HEK293 (cell line): Measurements from ENCODE around the gene CEACAM4.

Experiments used
- CTCF ChIA-PET: fragments of 350-600 bp; formaldehyde crosslinking; extraction: SDS; loops from one replicate; lab custom pipeline; 2021; ENCODE audit warnings: antibody characterized with exemption; lab: Yijun Ruan, JAX
- POLR2A ChIA-PET: fragments of 300-600 bp; formaldehyde crosslinking; extraction: SDS; loops from one replicate; lab custom pipeline; 2020; ENCODE audit warnings: antibody characterized with exemption, inconsistent platforms; lab: Yijun Ruan, JAX
- H3K27ac ChIP-seq: fragments of 200-500 bp; sonication (Bioruptor generic); 2 replicates; pipeline ENCODE4 v1.5.1; 2014; ENCODE audit warnings: low read depth, low read length, control low read depth, inconsistent platforms; ENCODE audit errors: extremely low read depth
- H3K36me3 ChIP-seq, 2 experiments: fragments of 200-500 bp in 1 of 2; sonication (Bioruptor generic) in 1 of 2; 1 replicate in 1 of 2; 2 replicates in 1 of 2; pipeline ENCODE4 v1.5.1; 2014 to 2017; ENCODE audit warnings: inconsistent platforms in 2 of 2, low read length in 2 of 2; ENCODE audit not compliant: control insufficient read depth in 2 of 2, insufficient read depth in 1 of 2
- H3K4me1 ChIP-seq: fragments of 200-500 bp; sonication (Bioruptor generic); 2 replicates; pipeline ENCODE4 v1.5.1; 2014; ENCODE audit warnings: mild to moderate bottlenecking, low read length, inconsistent platforms; ENCODE audit not compliant: control insufficient read depth, insufficient read depth
- H3K4me3 ChIP-seq: 2 replicates; pipeline ENCODE4 v1.5.1; 2011; ENCODE audit warnings: low read depth, mild to moderate bottlenecking, control low read depth, low read length, moderate library complexity
- H3K9me3 ChIP-seq: fragments of 200-500 bp; sonication (Bioruptor generic); 2 replicates; pipeline ENCODE4 v1.5.1; 2014; ENCODE audit warnings: low read depth, low read length, inconsistent platforms; ENCODE audit not compliant: control insufficient read depth, insufficient read depth
- EGR2 ChIP-seq: fragments of 450-650 bp; formaldehyde crosslinking; IDR thresholded peaks from 2 replicates; pipeline ENCODE4 v1.5.1; 2016; ENCODE audit warnings: low read depth, missing biosample characterization, missing genetic modification characterization
- KLF1 ChIP-seq: fragments of 450-650 bp; formaldehyde crosslinking; IDR thresholded peaks from 2 replicates; pipeline ENCODE4 v1.5.1; 2016; ENCODE audit warnings: missing biosample characterization, missing genetic modification characterization
- KLF16 ChIP-seq: fragments of 450-650 bp; formaldehyde crosslinking; IDR thresholded peaks from 2 replicates; pipeline ENCODE4 v1.5.1; 2017; ENCODE audit warnings: missing biosample characterization, missing genetic modification characterization
- SCRT2 ChIP-seq: fragments of 450-650 bp; formaldehyde crosslinking; IDR thresholded peaks from 2 replicates; pipeline ENCODE4 v1.5.1; 2016; ENCODE audit warnings: missing biosample characterization, missing genetic modification characterization
- TCF7L2 ChIP-seq: IDR thresholded peaks from 2 replicates; pipeline ENCODE4 v1.6.1; 2011; ENCODE audit warnings: low read depth, mild to moderate bottlenecking, inconsistent platforms, low read length, moderate library complexity, borderline replicate concordance
- ZFHX2 ChIP-seq: fragments of 450-650 bp; formaldehyde crosslinking; conservative IDR thresholded peaks from 2 replicates; pipeline ENCODE4 v1.5.1; 2016; ENCODE audit warnings: missing biosample characterization, missing genetic modification characterization
- ZNF10 ChIP-seq: fragments of 450-650 bp; formaldehyde crosslinking; IDR thresholded peaks from 2 replicates; pipeline ENCODE4 v1.5.1; 2017; ENCODE audit warnings: missing biosample characterization, missing genetic modification characterization
- ZNF155 ChIP-seq: fragments of 450-650 bp; formaldehyde crosslinking; IDR thresholded peaks from 2 replicates; pipeline ENCODE4 v1.5.1; 2016; ENCODE audit warnings: missing biosample characterization, missing genetic modification characterization
- ZNF211 ChIP-seq: fragments of 450-650 bp; formaldehyde crosslinking; IDR thresholded peaks from 2 replicates; pipeline ENCODE4 v1.5.1; 2016; ENCODE audit warnings: low read depth, missing biosample characterization, missing genetic modification characterization
- ZNF274 ChIP-seq, 2 experiments: fragments of 200-500 bp in 1 of 2; fragments of 450-650 bp in 1 of 2; sonication (Bioruptor generic) in 1 of 2; formaldehyde crosslinking in 1 of 2; IDR thresholded peaks; 2 replicates each; pipeline versions ENCODE4 v1.5.1 to v1.6.1; 2014 to 2016; ENCODE audit warnings: borderline replicate concordance in 1 of 2, inconsistent platforms in 1 of 2, low read length in 1 of 2, missing biosample characterization in 1 of 2, missing genetic modification characterization in 1 of 2
- ZNF292 ChIP-seq: fragments of 450-650 bp; formaldehyde crosslinking; IDR thresholded peaks from 2 replicates; pipeline ENCODE4 v1.5.1; 2016; ENCODE audit warnings: low read depth, missing biosample characterization, missing genetic modification characterization, borderline replicate concordance
- ZNF324 ChIP-seq: fragments of 450-650 bp; formaldehyde crosslinking; IDR thresholded peaks from 2 replicates; pipeline ENCODE4 v1.5.1; 2016; ENCODE audit warnings: missing biosample characterization, missing genetic modification characterization
- ZNF37A ChIP-seq: fragments of 450-650 bp; IDR thresholded peaks from 2 replicates; pipeline ENCODE4 v1.5.1; 2018; ENCODE audit warnings: missing biosample characterization, missing genetic modification characterization
- ZNF416 ChIP-seq: fragments of 450-650 bp; formaldehyde crosslinking; IDR thresholded peaks from 2 replicates; pipeline ENCODE4 v1.5.1; 2016; ENCODE audit warnings: missing biosample characterization, missing genetic modification characterization
- ZNF426 ChIP-seq: fragments of 450-650 bp; formaldehyde crosslinking; IDR thresholded peaks from 2 replicates; pipeline ENCODE4 v1.5.1; 2017; ENCODE audit warnings: missing biosample characterization, missing genetic modification characterization, mild to moderate bottlenecking, inconsistent platforms, moderate library complexity
- ZNF501 ChIP-seq: fragments of 450-650 bp; formaldehyde crosslinking; IDR thresholded peaks from 2 replicates; pipeline ENCODE4 v1.5.1; 2016; ENCODE audit warnings: missing biosample characterization, missing genetic modification characterization
- ZNF571 ChIP-seq: fragments of 450-650 bp; formaldehyde crosslinking; IDR thresholded peaks from 2 replicates; pipeline ENCODE4 v1.5.0; 2017; ENCODE audit warnings: missing biosample characterization, missing genetic modification characterization
- ZNF596 ChIP-seq: fragments of 450-650 bp; IDR thresholded peaks from 2 replicates; pipeline ENCODE4 v1.5.0; 2018; ENCODE audit warnings: missing biosample characterization, mild to moderate bottlenecking, missing genetic modification characterization, moderate library complexity
- ZNF658 ChIP-seq: fragments of 450-650 bp; formaldehyde crosslinking; IDR thresholded peaks from 2 replicates; pipeline ENCODE4; 2016; ENCODE audit warnings: missing biosample characterization, missing genetic modification characterization
- ZNF707 ChIP-seq: fragments of 450-650 bp; formaldehyde crosslinking; IDR thresholded peaks from 2 replicates; pipeline ENCODE4 v1.5.1; 2016; ENCODE audit warnings: missing biosample characterization, missing genetic modification characterization
- ZNF768 ChIP-seq: fragments of 450-650 bp; formaldehyde crosslinking; IDR thresholded peaks from 2 replicates; pipeline ENCODE4 v1.5.1; 2018; ENCODE audit warnings: missing biosample characterization, mild to moderate bottlenecking, missing genetic modification characterization
- ZNF785 ChIP-seq: fragments of 450-650 bp; formaldehyde crosslinking; IDR thresholded peaks from 2 replicates; pipeline ENCODE4 v1.5.1; 2016; ENCODE audit warnings: missing biosample characterization, missing genetic modification characterization
- ZSCAN23 ChIP-seq: fragments of 450-650 bp; formaldehyde crosslinking; IDR thresholded peaks from 2 replicates; pipeline ENCODE4 v1.5.1; 2016; ENCODE audit warnings: missing biosample characterization, missing genetic modification characterization
- TF ChIP-seq, protein P1 (sequence below): fragments of 450-650 bp; formaldehyde crosslinking; IDR thresholded peaks from 2 replicates; pipeline ENCODE4 v1.5.1; 2016; ENCODE audit warnings: missing biosample characterization, missing genetic modification characterization
- TF ChIP-seq, protein P2 (sequence below): fragments of 450-650 bp; IDR thresholded peaks from 2 replicates; pipeline ENCODE4 v1.5.1; 2018; ENCODE audit warnings: missing biosample characterization, mild to moderate bottlenecking, missing genetic modification characterization
- TF ChIP-seq, protein P3 (sequence below): fragments of 450-650 bp; formaldehyde crosslinking; IDR thresholded peaks from 2 replicates; pipeline ENCODE4 v1.5.1; 2016; ENCODE audit warnings: missing biosample characterization, missing genetic modification characterization, low read depth
- TF ChIP-seq, protein P4 (sequence below): fragments of 450-650 bp; formaldehyde crosslinking; IDR thresholded peaks from 2 replicates; pipeline ENCODE4 v1.5.1; 2017; ENCODE audit warnings: missing biosample characterization, missing genetic modification characterization

CEACAM4 gene

DNA sequence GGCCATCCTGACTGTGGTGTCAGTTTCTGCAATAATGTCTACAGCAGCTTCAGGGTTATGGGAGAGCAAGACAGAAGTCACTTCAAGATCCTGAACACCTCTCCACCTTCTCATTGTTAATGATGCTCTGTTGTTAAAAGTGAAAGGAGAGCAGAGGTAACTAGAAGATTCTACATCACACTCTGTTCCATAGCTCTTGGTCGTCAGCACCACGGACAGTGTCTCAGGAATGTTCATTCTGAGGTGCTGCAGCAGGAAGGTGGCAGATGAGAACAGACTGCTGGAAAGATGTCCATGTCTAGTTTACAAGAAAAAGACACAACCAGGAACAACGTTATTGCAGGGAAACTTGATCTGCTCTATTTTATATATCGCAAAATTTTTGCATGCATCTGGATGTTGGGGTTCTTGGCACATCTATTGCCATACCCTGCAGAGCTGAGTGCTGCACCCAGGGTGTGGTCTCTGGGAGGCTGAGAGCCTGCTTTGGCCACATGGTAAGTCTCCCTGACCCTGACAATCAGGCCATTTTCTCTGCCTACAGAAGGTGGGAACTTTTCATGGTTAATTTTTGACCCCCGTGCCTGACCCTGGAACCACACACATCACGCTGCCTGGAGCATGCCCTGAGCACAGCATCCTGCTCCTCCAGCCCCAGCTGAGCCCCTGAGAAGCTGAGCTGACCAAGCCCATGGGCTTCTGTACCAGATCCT, 38.2 kb downstream of the CEACAM4 start:
- Histone ChIP-seq H3K4me1 (no peaks in the 10 kb centered on the region), H3K4me3 (no peak overlapping the region)
- TF ChIP-seq ZFHX2 (no peak), KLF1 (tag by site-specific recombination) (0 out of 2 replicates have a peak, but pooled peaks have one; percentile 13)
- TF ChIP-seq, protein P1, sequence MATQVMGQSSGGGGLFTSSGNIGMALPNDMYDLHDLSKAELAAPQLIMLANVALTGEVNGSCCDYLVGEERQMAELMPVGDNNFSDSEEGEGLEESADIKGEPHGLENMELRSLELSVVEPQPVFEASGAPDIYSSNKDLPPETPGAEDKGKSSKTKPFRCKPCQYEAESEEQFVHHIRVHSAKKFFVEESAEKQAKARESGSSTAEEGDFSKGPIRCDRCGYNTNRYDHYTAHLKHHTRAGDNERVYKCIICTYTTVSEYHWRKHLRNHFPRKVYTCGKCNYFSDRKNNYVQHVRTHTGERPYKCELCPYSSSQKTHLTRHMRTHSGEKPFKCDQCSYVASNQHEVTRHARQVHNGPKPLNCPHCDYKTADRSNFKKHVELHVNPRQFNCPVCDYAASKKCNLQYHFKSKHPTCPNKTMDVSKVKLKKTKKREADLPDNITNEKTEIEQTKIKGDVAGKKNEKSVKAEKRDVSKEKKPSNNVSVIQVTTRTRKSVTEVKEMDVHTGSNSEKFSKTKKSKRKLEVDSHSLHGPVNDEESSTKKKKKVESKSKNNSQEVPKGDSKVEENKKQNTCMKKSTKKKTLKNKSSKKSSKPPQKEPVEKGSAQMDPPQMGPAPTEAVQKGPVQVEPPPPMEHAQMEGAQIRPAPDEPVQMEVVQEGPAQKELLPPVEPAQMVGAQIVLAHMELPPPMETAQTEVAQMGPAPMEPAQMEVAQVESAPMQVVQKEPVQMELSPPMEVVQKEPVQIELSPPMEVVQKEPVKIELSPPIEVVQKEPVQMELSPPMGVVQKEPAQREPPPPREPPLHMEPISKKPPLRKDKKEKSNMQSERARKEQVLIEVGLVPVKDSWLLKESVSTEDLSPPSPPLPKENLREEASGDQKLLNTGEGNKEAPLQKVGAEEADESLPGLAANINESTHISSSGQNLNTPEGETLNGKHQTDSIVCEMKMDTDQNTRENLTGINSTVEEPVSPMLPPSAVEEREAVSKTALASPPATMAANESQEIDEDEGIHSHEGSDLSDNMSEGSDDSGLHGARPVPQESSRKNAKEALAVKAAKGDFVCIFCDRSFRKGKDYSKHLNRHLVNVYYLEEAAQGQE (tag by site-specific recombination), result peak; percentile 97
- TF ChIP-seq, all 188 proteins: peak for 2
- peaks cover 2% of the 10 kb centered on the region; the same call in 1 of the 2 replicates for H3K9me3 ChIP-seq
- no peaks in the 10 kb centered on the region for H3K36me3 ChIP-seq
- ChIA-PET CTCF (interaction anchor here (0.6 to 1.7 kb wide), 10 partner anchors 8 to 659 kb away, joined by 3 to 9 read pairs (median 4); partner anchors contain the start of gene CEACAM21), POLR2A (no interaction called here)
- no peak overlapping the region for H3K27ac ChIP-seq

DNA sequence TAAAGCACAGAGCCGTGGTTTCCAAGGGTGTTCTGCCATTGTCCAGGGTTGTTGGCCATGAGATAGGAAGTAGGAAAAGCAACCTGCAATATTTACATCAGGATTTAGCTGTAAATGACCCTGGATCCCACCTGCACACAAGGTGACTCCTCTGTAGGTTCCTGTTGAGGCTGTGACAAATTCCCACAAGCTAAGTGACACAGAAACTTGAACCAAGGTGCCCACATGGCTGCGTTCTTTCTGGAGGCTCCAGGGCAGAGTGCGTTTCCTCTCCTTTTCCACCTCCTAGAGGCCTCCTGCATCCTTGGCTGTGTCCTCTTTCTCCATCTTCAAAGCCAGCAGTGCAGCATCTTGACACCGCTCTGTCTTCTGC, 39.0 kb downstream of the CEACAM4 start:
- POLR2A ChIA-PET, result no interaction called here

DNA sequence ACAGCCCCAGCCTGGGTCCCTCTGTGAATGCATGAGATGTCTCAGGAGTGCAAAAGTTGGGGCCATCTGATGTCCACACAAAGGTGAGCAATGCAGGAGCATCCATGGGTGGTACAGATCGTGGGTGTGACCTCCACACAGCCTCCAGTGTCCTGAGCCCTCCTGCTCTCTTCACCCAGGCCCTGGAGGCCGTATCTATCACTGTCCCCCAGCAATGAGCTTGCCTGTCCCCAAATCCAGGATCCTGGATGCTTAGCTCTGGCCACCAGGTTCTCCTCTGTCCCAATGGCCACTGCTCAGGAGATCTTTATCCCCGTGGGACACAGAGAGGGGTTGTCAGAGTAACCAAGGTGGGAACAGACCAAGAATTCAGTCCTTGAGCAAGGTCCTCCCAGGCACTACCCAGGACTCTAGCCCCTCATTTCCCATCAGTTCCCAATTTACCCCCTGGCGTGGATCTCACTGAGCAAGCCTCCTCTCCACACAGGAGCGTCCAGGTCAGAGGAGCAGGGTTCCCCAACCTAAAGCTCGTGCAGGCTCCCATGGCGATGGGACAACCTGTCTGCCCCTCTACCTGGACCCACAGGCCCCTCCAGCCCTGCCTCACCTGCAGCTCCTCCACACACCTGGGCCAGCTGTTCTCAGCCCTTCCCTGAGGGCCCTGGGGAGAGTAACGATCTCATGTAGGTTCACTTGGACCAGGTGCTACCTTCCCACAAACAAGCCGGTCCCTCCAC, 39.6 kb downstream of the CEACAM4 start:
- ChIA-PET POLR2A (no interaction called here), CTCF (interaction anchor here (1.0 to 1.7 kb wide), 5 partner anchors 10 to 60 kb away, joined by 4 to 9 read pairs (median 7); no protein-coding TSS in a partner anchor)
- TF ChIP-seq ZNF707 (tag by site-specific recombination) (no peak), ZNF37A (tag by site-specific recombination) (no peak), ZNF785 (no peak), ZNF501 (tag by site-specific recombination) (no peak), ZNF292 (tag by site-specific recombination) (no peak), ZNF571 (no peak), SCRT2 (no peak), ZSCAN23 (tag by site-specific recombination) (no peak), EGR2 (tag by site-specific recombination) (no peak)
- TF ChIP-seq, protein P2, sequence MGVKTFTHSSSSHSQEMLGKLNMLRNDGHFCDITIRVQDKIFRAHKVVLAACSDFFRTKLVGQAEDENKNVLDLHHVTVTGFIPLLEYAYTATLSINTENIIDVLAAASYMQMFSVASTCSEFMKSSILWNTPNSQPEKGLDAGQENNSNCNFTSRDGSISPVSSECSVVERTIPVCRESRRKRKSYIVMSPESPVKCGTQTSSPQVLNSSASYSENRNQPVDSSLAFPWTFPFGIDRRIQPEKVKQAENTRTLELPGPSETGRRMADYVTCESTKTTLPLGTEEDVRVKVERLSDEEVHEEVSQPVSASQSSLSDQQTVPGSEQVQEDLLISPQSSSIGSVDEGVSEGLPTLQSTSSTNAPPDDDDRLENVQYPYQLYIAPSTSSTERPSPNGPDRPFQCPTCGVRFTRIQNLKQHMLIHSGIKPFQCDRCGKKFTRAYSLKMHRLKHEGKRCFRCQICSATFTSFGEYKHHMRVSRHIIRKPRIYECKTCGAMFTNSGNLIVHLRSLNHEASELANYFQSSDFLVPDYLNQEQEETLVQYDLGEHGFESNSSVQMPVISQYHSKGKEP (tag by site-specific recombination), result no peak
- TF ChIP-seq, protein P3, sequence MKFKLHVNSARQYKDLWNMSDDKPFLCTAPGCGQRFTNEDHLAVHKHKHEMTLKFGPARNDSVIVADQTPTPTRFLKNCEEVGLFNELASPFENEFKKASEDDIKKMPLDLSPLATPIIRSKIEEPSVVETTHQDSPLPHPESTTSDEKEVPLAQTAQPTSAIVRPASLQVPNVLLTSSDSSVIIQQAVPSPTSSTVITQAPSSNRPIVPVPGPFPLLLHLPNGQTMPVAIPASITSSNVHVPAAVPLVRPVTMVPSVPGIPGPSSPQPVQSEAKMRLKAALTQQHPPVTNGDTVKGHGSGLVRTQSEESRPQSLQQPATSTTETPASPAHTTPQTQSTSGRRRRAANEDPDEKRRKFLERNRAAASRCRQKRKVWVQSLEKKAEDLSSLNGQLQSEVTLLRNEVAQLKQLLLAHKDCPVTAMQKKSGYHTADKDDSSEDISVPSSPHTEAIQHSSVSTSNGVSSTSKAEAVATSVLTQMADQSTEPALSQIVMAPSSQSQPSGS (tag by site-specific recombination), result no peak

More for the DNA sequence above, 39.0 kb downstream of the CEACAM4 start:
- Histone ChIP-seq H3K4me1 (no peaks in the 10 kb centered on the region), H3K27ac (no peak overlapping the region), H3K36me3 (no peaks in the 10 kb centered on the region), H3K9me3 (no peaks in the 10 kb centered on the region), H3K4me3 (no peak overlapping the region)
- no peak for TF ChIP-seq KLF16 (tag by site-specific recombination)
- TF ChIP-seq ZNF155 (tag by site-specific recombination), result no peak
- no peak for TF ChIP-seq ZNF658 (tag by site-specific recombination)
- TF ChIP-seq ZNF324 (tag by site-specific recombination), result no peak
- no peak for TF ChIP-seq ZNF274 (IDR thresholded peaks at IDR 0.05; ENCODE audit: low read length)
- no peak for TF ChIP-seq ZNF274 (tag by site-specific recombination; IDR thresholded peaks at IDR 0.05; ENCODE audit: borderline replicate concordance)
- TF ChIP-seq ZNF416, result no peak
- no peak for TF ChIP-seq TCF7L2
- no peak for TF ChIP-seq ZNF707 (tag by site-specific recombination)
- TF ChIP-seq ZNF426 (tag by site-specific recombination), result no peak
- TF ChIP-seq ZNF596 (tag by site-specific recombination), result no peak
- no peak for TF ChIP-seq ZNF10 (tag by site-specific recombination)
- TF ChIP-seq ZNF768, result no peak
- TF ChIP-seq, protein P4, sequence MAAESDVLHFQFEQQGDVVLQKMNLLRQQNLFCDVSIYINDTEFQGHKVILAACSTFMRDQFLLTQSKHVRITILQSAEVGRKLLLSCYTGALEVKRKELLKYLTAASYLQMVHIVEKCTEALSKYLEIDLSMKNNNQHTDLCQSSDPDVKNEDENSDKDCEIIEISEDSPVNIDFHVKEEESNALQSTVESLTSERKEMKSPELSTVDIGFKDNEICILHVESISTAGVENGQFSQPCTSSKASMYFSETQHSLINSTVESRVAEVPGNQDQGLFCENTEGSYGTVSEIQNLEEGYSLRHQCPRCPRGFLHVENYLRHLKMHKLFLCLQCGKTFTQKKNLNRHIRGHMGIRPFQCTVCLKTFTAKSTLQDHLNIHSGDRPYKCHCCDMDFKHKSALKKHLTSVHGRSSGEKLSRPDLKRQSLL (tag by site-specific recombination), result no peak
- no peak for TF ChIP-seq ZNF211 (tag by site-specific recombination)
- CTCF ChIA-PET, result interaction anchor here (0.6 to 1.7 kb wide), 10 partner anchors 9 to 658 kb away, joined by 3 to 9 read pairs (median 4); partner anchors contain the start of gene CEACAM21

More for the DNA sequence above, 39.6 kb downstream of the CEACAM4 start:
- no peaks in the 10 kb centered on the region for H3K36me3 ChIP-seq
- no peak overlapping the region for H3K4me3 ChIP-seq
- no peaks in the 10 kb centered on the region for H3K4me1 ChIP-seq
- no peaks in the 10 kb centered on the region for H3K9me3 ChIP-seq
- no peak overlapping the region for H3K27ac ChIP-seq
